ENCODE results near the gene ESRP2. TPM values are rescaled to one million over a fixed set of nuclear protein-coding genes. Genes with fewer than 3 reads are reported as not detected.

The ESRP2 gene
- total and polyA plus RNA-seq, 4 donors, result 22.5 to 65.5 (median 39.3) TPM

GRCh38 chr16:68179196-68179795, 56.6 kb downstream of the ESRP2 start:
- TF ChIP-seq CTCF (IDR thresholded peaks at IDR 0.05; ENCODE audit: control extremely low read depth, extremely low read depth), result no peak
- H3K4me3 ChIP-seq, result no peak overlapping the region
- WGBS, 2 donors, result 89 to 91% methylated on average over 2 of the region's 2 CpGs
- ATAC-seq (ENCODE audit: insufficient read depth, low FRiP score) (no peak), DNase-seq (no peak)
- no peaks in the 10 kb centered on the region for H3K9me3 ChIP-seq (ENCODE audit: control insufficient read depth in 4 of 4, insufficient read depth in 3 of 4, low read length in 3 of 4)
- H3K9ac ChIP-seq (ENCODE audit: insufficient read depth in 1 of 2, low read length in 2 of 2), result no peak overlapping the region
- peaks cover 9 to 26% (median 16%) of the 10 kb centered on the region in 4 donors for H3K36me3 ChIP-seq (ENCODE audit: control insufficient read depth in 4 of 4, insufficient read depth in 4 of 4, low read length in 4 of 4)
- H3K27me3 ChIP-seq (ENCODE audit: control insufficient read depth in 3 of 3, insufficient read depth in 3 of 3, low read length in 2 of 3), result no peaks in the 10 kb centered on the region
- H3K27ac ChIP-seq (ENCODE audit: low read depth in 1 of 2, low read length in 1 of 2), result no peak overlapping the region
- H3K4me1 ChIP-seq (ENCODE audit: control insufficient read depth in 5 of 5, insufficient read depth in 5 of 5, low read length in 5 of 5), result peaks cover 0 to 6% (median 0%) of the 10 kb centered on the region in 5 donors

Small RNA genes lying within 50 kb of the gene (small RNA-seq; reads per million reads assigned to genes)
- not detected for gene RF00554 (ENCODE audit: low replicate concordance)
- not detected for gene RNU6-1262P (ENCODE audit: low replicate concordance)

Other genes starting within 250 kb of the ESRP2 start
- 10 to 100 TPM in 1 of 2 donors, 1 to 10 TPM in 1; 9.2 to 12.2 TPM for gene DPEP2, start 236.6 kb downstream of the ESRP2 start, total RNA-seq
- gene DPEP2, start 236.6 kb downstream of the ESRP2 start, polyA plus RNA-seq, result 10 to 100 TPM; 11.8 to 20.4 TPM
- not detected for gene DPEP2NB, start 220.2 kb downstream of the ESRP2 start, total RNA-seq
- gene DPEP2NB, start 220.2 kb downstream of the ESRP2 start, polyA plus RNA-seq, result not detected
- 10 to 100 TPM in 1 of 2 donors, 1 to 10 TPM in 1; 6.6 to 12.5 TPM for gene DDX28, start 212.9 kb downstream of the ESRP2 start, total RNA-seq
- gene DDX28, start 212.9 kb downstream of the ESRP2 start, polyA plus RNA-seq, result 10 to 100 TPM in 1 of 2 donors, 1 to 10 TPM in 1; 9.4 to 14.5 TPM
- gene DUS2, start 212.8 kb downstream of the ESRP2 start, total RNA-seq, result 10 to 100 TPM; 14.2 to 17.1 TPM
- gene DUS2, start 212.8 kb downstream of the ESRP2 start, polyA plus RNA-seq, result 10 to 100 TPM in 1 of 2 donors, 1 to 10 TPM in 1; 8.1 to 13.2 TPM
- 10 to 100 TPM; 56.0 to 69.6 TPM for gene NFATC3, start 150.8 kb downstream of the ESRP2 start, total RNA-seq
- gene NFATC3, start 150.8 kb downstream of the ESRP2 start, polyA plus RNA-seq, result 10 to 100 TPM; 13.5 to 15.5 TPM
- 10 to 100 TPM; 15.6 to 42.4 TPM for gene PLA2G15, start 9.2 kb upstream of the ESRP2 start, total RNA-seq
- gene PLA2G15, start 9.2 kb upstream of the ESRP2 start, polyA plus RNA-seq, result 10 to 100 TPM; 11.0 to 23.7 TPM
- 10 to 100 TPM; 25.8 to 36.2 TPM for gene SLC7A6, start 28.4 kb upstream of the ESRP2 start, total RNA-seq
- 10 to 100 TPM in 1 of 2 donors, 1 to 10 TPM in 1; 8.9 to 14.2 TPM for gene SLC7A6, start 28.4 kb upstream of the ESRP2 start, polyA plus RNA-seq
- 10 to 100 TPM; 17.3 to 18.9 TPM for gene SLC7A6OS, start 74.8 kb upstream of the ESRP2 start, total RNA-seq
- 1 to 10 TPM; 6.3 to 6.6 TPM for gene SLC7A6OS, start 74.8 kb upstream of the ESRP2 start, polyA plus RNA-seq
- 10 to 100 TPM; 38.6 to 55.5 TPM for gene PRMT7, start 74.9 kb upstream of the ESRP2 start, total RNA-seq
- 10 to 100 TPM; 20.3 to 38.3 TPM for gene PRMT7, start 74.9 kb upstream of the ESRP2 start, polyA plus RNA-seq
- 10 to 100 TPM in 1 of 2 donors, 1 to 10 TPM in 1; 6.6 to 13.9 TPM for gene SMPD3, start 212.4 kb upstream of the ESRP2 start, total RNA-seq
- 1 to 10 TPM; 1.7 to 3.5 TPM for gene SMPD3, start 212.4 kb upstream of the ESRP2 start, polyA plus RNA-seq